HUES6 (cell line): ENCODE results near the gene KCNN2.
A peak's percentile ranks its signal among the peaks of the same experiment; 100 is the strongest.

ENCODE experiments used
- H3K27ac ChIP-seq: 2 replicates; pipeline ENCODE4 v1.7.0; 2013; ENCODE audit warnings: low read depth, mild to moderate bottlenecking, low read length, inconsistent platforms
- H3K27me3 ChIP-seq: 2 replicates; pipeline ENCODE4 v1.6.1; 2013; ENCODE audit warnings: low read length; ENCODE audit not compliant: control insufficient read depth, insufficient read depth
- H3K36me3 ChIP-seq: 2 replicates; pipeline ENCODE4 v1.6.1; 2013; ENCODE audit warnings: low read length; ENCODE audit not compliant: control insufficient read depth, insufficient read depth
- H3K4me1 ChIP-seq: 2 replicates; pipeline ENCODE4 v1.6.1; 2013; ENCODE audit warnings: low read length; ENCODE audit not compliant: control insufficient read depth, insufficient read depth
- H3K4me3 ChIP-seq: 2 replicates; pipeline ENCODE4 v1.5.1; 2013; ENCODE audit warnings: low read depth, low read length
- H3K9ac ChIP-seq: one replicate; pipeline ENCODE4 v1.6.1; 2013; ENCODE audit warnings: mild to moderate bottlenecking, low read length
- H3K9me3 ChIP-seq: 2 replicates; pipeline ENCODE4 v1.6.1; 2013; ENCODE audit warnings: low read depth, low read length; ENCODE audit not compliant: control insufficient read depth, insufficient read depth

The KCNN2 gene

DNA sequence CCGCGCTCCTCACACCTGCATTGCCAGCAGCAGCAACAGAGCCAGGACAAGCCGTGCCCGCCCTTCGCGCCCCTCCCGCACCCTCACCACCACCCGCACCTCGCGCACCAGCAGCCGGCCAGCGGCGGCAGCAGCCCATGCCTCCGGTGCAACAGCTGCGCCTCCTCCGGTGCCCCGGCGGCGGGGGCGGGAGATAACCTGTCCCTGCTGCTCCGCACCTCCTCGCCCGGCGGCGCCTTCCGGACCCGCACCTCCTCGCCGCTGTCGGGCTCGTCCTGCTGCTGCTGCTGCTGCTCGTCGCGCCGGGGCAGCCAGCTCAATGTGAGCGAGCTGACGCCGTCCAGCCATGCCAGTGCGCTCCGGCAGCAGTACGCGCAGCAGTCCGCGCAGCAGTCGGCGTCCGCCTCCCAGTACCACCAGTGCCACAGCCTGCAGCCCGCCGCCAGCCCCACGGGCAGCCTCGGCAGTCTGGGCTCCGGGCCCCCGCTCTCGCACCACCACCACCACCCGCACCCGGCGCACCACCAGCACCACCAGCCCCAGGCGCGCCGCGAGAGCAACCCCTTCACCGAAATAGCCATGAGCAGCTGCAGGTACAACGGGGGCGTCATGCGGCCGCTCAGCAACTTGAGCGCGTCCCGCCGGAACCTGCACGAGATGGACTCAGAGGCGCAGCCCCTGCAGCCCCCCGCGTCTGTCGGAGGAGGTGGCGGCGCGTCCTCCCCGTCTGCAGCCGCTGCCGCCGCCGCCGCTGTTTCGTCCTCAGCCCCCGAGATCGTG, 517 bp downstream of the KCNN2 start:
- Histone ChIP-seq H3K4me3 (peak overlapping the region; percentile 96), H3K9me3 (no peaks in the 10 kb centered on the region), H3K27ac (peak overlapping the region; percentile 9; the same call in 1 of the 2 replicates), H3K36me3 (peaks cover 3% of the 10 kb centered on the region; the same call in 1 of the 2 replicates), H3K4me1 (peaks cover 5% of the 10 kb centered on the region), H3K27me3 (peaks cover 26% of the 10 kb centered on the region), H3K9ac (peak overlapping the region; percentile 86)

DNA sequence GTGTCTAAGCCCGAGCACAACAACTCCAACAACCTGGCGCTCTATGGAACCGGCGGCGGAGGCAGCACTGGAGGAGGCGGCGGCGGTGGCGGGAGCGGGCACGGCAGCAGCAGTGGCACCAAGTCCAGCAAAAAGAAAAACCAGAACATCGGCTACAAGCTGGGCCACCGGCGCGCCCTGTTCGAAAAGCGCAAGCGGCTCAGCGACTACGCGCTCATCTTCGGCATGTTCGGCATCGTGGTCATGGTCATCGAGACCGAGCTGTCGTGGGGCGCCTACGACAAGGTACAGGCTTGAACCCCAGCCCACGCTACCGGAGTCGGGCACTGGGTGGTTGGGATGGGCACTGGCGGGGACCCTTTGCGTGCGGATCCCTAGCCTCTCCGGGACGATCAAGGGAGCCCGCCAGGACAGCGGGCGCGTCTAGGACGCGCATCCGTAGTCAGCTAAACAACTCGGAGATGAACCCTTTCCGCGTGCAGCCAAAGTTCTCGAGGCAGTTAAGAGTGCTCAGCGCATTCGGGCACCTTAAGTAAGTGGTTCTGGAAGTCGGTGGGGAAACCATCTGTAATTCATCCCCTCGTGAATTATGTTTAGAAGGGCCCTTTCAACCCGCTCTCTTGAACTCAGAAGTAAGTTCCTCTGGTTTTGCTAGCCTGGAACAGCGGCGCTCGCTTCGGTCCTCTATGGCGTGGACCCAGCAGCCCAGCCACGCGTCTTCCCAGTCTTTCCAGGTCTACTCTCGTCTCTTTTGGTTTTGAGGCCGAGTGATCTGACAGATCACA, 1.3 kb downstream of the KCNN2 start:
- Histone ChIP-seq H3K4me1 (peaks cover 5% of the 10 kb centered on the region), H3K27me3 (peaks cover 26% of the 10 kb centered on the region), H3K36me3 (peaks cover 3% of the 10 kb centered on the region; the same call in 1 of the 2 replicates), H3K9ac (peak overlapping the region; percentile 86), H3K4me3 (peak overlapping the region; percentile 96), H3K9me3 (no peaks in the 10 kb centered on the region), H3K27ac (no peak overlapping the region)

DNA sequence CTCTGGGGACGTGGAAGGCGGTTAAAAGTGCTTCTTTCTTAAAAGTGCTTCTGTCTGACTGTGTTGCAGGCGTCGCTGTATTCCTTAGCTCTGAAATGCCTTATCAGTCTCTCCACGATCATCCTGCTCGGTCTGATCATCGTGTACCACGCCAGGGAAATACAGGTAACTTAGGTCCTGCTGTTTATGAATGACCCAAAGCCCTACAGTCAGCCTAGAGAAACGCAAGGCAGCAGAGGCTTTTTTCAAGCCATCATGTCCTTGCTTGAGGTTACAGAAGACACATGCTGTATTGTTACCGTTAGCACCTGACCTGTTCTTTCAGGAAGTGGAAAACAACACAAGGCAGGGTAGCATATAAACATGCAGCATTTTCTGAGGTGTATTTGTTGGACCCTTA, 2.0 kb downstream of the KCNN2 start:
- H3K27me3 ChIP-seq = peaks cover 26% of the 10 kb centered on the region
- H3K27ac ChIP-seq = no peak overlapping the region
- H3K9ac ChIP-seq = peak overlapping the region; percentile 34
- peak overlapping the region; percentile 96 for H3K4me3 ChIP-seq
- peaks cover 3% of the 10 kb centered on the region; the same call in 1 of the 2 replicates for H3K36me3 ChIP-seq
- no peaks in the 10 kb centered on the region for H3K9me3 ChIP-seq
- H3K4me1 ChIP-seq = peaks cover 5% of the 10 kb centered on the region

DNA sequence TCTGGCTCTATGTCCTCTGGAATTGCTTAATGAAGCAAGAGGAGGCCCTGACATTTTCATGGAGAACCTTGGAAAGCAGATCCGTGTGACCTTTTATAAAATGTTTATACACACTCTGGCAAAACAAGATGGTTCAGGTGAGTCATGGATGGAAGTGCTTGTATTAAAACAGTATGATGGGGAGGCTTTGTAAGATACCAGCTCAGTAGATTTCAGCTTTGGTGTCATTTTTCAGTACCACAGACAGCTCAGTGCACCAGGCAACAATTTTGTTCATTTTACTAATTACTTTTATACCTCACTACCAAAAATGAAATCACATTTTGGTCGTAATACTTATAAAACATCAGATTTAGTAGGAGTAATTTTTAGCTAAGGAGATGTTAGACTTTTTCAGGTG, 5.2 kb downstream of the KCNN2 start:
- no peaks in the 10 kb centered on the region for H3K9me3 ChIP-seq
- no peak overlapping the region for H3K9ac ChIP-seq
- no peak overlapping the region for H3K27ac ChIP-seq
- peaks cover 26% of the 10 kb centered on the region for H3K27me3 ChIP-seq
- H3K4me1 ChIP-seq = no peaks in the 10 kb centered on the region; the same call in 1 of the 2 replicates
- H3K4me3 ChIP-seq = no peak overlapping the region
- H3K36me3 ChIP-seq = peaks cover 3% of the 10 kb centered on the region; the same call in 1 of the 2 replicates

DNA sequence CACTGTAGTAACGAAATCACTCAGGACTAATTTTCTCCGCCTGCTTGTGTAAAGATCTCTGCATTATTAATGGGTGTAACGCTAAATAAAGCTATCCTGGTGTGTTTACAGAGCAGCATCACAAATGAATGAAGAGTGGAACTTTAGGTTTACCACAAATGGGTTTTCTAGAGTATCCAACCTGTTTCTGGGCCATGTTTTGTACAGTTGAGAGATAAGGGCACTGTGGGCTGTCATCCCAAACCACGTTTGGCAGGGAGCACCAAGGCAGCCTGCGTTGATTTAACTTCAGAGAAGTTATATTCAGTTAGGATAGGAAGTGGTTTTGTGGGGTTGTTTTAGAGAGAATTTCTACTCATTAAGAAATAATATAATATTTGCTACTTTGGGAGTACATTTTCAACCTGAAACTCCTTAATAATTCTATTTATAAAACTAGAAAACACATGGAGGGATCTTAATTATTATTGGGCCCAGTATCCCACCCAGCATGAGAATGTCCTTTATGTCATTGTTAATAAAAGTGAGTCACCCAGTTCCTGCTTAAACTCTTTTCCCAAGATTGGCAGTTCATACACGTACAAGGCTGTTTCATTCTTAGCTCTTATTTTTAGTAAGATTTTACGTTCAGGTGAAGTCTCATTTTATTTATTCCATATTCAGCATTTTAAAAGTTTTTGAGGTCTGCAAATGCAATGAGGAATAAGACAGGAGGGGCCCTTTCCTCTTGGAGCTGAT, 8.0 kb downstream of the KCNN2 start:
- Histone ChIP-seq H3K9me3 (no peaks in the 10 kb centered on the region), H3K36me3 (peaks cover 3% of the 10 kb centered on the region; the same call in 1 of the 2 replicates), H3K4me3 (no peak overlapping the region), H3K4me1 (peaks cover 6% of the 10 kb centered on the region; the same call in 1 of the 2 replicates), H3K9ac (no peak overlapping the region), H3K27me3 (no peaks in the 10 kb centered on the region), H3K27ac (no peak overlapping the region)

DNA sequence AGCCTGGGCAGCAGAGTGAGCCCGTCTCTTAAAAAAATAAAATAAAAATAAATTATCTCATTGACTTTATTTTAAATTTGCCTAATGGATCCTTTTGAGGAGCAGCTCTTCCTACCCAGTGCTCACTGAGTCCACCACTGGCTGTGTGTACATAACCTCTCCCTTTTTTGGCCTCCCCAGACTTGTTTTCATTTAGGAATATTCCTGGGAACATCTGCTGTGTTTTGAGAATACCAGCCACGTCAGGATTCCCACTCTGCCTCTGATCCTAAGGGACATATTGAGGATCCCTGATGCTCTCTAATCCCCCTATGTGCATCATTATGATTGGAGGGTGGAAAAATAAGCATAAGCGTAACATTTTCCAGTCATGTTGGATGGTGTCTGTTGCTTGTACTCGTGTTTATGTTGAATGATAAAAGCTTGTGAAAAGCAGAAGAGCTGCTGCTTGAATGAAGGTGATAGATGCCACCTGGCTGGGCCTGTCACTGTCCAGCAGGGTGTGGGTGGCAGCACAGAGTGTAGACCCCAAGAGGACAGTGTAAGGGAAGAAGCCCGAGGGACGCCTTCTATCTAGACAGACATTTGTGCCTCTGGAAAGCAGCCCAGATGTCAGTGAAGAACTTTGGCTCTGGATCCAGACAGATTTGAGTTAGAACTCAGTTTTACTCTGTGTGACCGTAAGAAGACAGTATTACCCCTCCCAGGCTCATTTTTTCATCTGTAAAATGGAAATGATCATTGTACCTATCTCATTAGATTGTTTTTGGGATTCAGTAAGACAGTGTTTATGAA, 15.4 kb downstream of the KCNN2 start:
- Histone ChIP-seq H3K27ac (no peak overlapping the region), H3K27me3 (no peaks in the 10 kb centered on the region), H3K36me3 (no peaks in the 10 kb centered on the region), H3K4me3 (no peak overlapping the region), H3K4me1 (peaks cover 14% of the 10 kb centered on the region; the same call in 1 of the 2 replicates), H3K9ac (no peak overlapping the region), H3K9me3 (no peaks in the 10 kb centered on the region)

DNA sequence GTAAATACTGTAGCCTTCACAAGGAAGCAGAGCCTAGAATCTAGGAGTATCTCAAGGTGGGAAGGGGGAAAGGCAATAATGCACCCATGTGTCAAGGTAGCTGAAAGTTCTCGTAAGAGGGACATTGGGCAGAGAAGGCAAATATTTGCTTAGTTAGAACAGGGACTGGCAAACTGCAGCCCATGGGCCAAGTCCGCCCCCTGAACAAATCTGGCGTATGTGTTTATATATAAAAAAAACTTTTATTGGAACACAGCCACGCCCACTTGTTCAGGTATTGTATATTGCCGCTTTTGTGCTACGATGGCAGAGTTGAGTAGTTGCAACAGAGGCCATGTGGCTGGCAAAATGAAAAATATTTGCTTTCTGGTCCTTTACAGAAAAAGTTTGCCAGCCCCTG, 16.1 kb downstream of the KCNN2 start:
- H3K4me1 ChIP-seq = peaks cover 14% of the 10 kb centered on the region; the same call in 1 of the 2 replicates
- H3K9ac ChIP-seq = no peak overlapping the region
- no peaks in the 10 kb centered on the region for H3K36me3 ChIP-seq
- no peak overlapping the region for H3K27ac ChIP-seq
- no peak overlapping the region for H3K4me3 ChIP-seq
- no peaks in the 10 kb centered on the region for H3K27me3 ChIP-seq
- no peaks in the 10 kb centered on the region for H3K9me3 ChIP-seq

DNA sequence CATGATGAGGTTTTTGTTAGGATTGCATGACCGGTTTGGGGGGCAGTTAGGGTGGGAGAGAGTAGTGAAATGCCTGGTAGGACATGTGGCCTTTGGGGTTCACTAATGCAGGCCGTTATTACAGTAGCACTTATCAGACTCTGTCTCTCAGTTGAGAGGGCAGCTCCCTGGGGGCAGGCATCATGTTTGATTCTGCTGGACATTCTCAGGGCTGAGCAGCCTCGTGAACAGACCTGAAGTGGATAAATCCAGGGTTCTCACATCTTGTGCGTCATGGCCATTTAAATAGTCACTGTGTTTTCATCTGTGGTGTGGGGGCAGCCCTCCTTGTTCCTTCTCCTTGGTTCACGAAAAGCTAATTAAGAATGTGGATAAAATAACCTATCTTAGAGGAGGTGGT, 18.9 kb downstream of the KCNN2 start:
- H3K9me3 ChIP-seq = no peaks in the 10 kb centered on the region
- H3K4me1 ChIP-seq = peaks cover 12% of the 10 kb centered on the region; the same call in 1 of the 2 replicates
- no peak overlapping the region for H3K27ac ChIP-seq
- H3K27me3 ChIP-seq = no peaks in the 10 kb centered on the region
- H3K9ac ChIP-seq = no peak overlapping the region
- no peaks in the 10 kb centered on the region for H3K36me3 ChIP-seq
- H3K4me3 ChIP-seq = no peak overlapping the region

DNA sequence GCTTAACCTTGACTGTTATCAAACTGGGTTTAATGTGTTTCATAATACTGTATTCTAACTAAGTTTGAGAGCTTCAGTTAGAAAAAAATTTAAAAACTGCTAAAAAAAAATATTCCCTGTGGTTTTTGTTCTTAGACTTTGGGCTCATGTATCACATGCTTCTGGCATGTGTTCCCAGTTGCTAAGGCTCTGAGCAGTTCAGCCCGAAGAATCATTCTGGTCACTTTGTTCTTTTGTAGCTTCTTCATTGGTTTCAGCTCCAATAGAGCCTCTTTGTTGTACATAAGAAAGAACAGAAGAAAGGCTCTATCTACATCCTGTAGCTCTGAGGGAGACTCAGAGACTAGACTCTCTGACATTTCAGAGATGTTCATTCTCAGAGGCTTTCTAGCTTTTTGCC, 25.6 kb downstream of the KCNN2 start:
- Histone ChIP-seq H3K4me1 (peaks cover 29% of the 10 kb centered on the region), H3K9ac (no peak overlapping the region), H3K9me3 (no peaks in the 10 kb centered on the region), H3K27me3 (no peaks in the 10 kb centered on the region), H3K27ac (no peak overlapping the region), H3K36me3 (no peaks in the 10 kb centered on the region), H3K4me3 (no peak overlapping the region)

DNA sequence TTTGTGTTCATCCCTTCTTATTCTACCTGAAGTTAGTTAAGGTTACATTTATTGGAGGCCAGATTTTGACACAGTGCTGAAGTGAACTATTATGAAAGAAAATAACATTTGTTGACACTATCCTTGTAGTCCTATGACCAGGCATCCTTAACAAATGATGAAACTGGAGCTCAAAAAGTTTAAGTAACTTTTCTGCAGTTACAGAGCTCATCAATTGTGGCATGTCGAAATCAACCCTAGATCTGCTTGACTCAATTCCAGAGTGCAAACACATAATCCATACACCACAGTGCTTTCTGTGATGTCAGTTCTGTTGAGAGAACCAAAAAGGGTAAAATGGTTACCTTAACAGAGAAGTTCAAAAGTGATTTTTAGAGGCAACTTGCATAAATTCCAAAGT, 28.6 kb downstream of the KCNN2 start:
- no peaks in the 10 kb centered on the region for H3K27me3 ChIP-seq
- no peak overlapping the region for H3K9ac ChIP-seq
- peaks cover 26% of the 10 kb centered on the region for H3K4me1 ChIP-seq
- no peak overlapping the region for H3K27ac ChIP-seq
- no peaks in the 10 kb centered on the region for H3K36me3 ChIP-seq
- no peaks in the 10 kb centered on the region for H3K9me3 ChIP-seq
- H3K4me3 ChIP-seq = no peak overlapping the region
